ENCODE data around the gene EMCN.
"Not testable (repeated sequence)": the region's sequence is repeated elsewhere in the genome, so short reads cannot be mapped to it uniquely, and the experiment has no call there.

The EMCN gene

DNA sequence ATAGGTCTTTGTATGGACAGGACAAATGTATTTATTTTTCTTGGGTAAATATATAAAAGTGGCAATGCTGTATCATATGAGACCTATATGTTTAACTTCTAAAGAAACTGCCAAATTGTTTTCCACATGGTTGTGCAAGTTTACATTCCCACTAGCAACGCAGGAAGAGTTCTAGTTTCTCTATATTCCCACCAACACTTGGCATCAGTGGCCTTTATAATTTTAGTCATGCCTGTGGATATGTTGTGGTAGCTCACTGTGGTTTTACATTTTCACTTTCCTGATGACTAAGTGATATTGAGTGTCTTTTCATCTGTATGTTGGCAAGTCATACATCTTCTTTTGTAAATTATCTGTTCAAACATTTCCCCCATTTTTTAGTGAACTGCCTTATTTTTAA lies 126.0 kb downstream of the EMCN start:
- Histone ChIP-seq H3K4me2 (ENCODE audit: low read depth, low read length, poor library complexity, severe bottlenecking) (no peak overlapping the region), H3K4me3 (ENCODE audit: insufficient read depth, low read length, poor library complexity, severe bottlenecking) (no peak overlapping the region), H3K9me3 (ENCODE audit: insufficient read depth, low read length) (no peaks in the 10 kb centered on the region), H2AFZ (ENCODE audit: low read depth, low read length, severe bottlenecking) (no peak overlapping the region), H3F3A (ENCODE audit: insufficient read depth) (no peaks in the 10 kb centered on the region), H3K9me2 (replicated peaks; ENCODE audit: insufficient read depth, low read length) (no peaks in the 10 kb centered on the region), H3K27ac (ENCODE audit: low read depth, low read length) (no peak overlapping the region), H3K27me3 (ENCODE audit: low read length) (no peaks in the 10 kb centered on the region), H3K36me3 (ENCODE audit: low read length) (no peaks in the 10 kb centered on the region), H3K9ac (ENCODE audit: low read length) (no peak overlapping the region), H4K20me1 (ENCODE audit: low read depth, low read length) (no peaks in the 10 kb centered on the region), H3K79me2 (ENCODE audit: insufficient read depth, low read length) (no peaks in the 10 kb centered on the region)
- TF ChIP-seq, protein P1, sequence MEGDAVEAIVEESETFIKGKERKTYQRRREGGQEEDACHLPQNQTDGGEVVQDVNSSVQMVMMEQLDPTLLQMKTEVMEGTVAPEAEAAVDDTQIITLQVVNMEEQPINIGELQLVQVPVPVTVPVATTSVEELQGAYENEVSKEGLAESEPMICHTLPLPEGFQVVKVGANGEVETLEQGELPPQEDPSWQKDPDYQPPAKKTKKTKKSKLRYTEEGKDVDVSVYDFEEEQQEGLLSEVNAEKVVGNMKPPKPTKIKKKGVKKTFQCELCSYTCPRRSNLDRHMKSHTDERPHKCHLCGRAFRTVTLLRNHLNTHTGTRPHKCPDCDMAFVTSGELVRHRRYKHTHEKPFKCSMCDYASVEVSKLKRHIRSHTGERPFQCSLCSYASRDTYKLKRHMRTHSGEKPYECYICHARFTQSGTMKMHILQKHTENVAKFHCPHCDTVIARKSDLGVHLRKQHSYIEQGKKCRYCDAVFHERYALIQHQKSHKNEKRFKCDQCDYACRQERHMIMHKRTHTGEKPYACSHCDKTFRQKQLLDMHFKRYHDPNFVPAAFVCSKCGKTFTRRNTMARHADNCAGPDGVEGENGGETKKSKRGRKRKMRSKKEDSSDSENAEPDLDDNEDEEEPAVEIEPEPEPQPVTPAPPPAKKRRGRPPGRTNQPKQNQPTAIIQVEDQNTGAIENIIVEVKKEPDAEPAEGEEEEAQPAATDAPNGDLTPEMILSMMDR (IDR thresholded peaks at IDR 0.05; ENCODE audit: insufficient read depth, low read length, poor library complexity, severe bottlenecking) = no peak
- no peak for TF ChIP-seq EZH2phosphoT487 (conservative IDR thresholded peaks at IDR 0.05; ENCODE audit: low read length)

DNA sequence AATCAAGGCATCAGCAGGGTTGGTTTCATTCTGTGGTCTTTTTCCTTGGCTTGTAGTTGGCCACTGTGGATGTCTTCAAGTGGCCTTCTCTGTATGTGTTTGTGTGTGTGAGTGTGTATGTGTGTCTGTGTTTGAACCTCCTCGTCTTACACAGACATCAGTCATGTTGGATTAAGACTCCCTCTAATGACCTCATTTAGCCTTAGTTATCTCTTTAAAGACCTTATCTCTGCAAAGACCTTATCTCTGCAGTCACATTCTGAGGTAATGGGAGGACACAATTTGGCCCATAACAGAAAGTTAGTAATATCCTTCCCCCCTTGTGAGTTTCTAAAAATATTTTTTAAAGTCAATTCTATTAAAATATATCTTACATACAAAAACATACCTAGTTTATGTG lies 126.7 kb downstream of the EMCN start:
- TF ChIP-seq, protein P1 (IDR thresholded peaks at IDR 0.05; ENCODE audit: insufficient read depth, low read length, poor library complexity, severe bottlenecking) = no peak
- TF ChIP-seq EZH2phosphoT487 (conservative IDR thresholded peaks at IDR 0.05; ENCODE audit: low read length) = no peak
- Histone ChIP-seq H3K9me3 (ENCODE audit: insufficient read depth, low read length) (no peaks in the 10 kb centered on the region), H3F3A (ENCODE audit: insufficient read depth) (no peaks in the 10 kb centered on the region), H3K36me3 (ENCODE audit: low read length) (no peaks in the 10 kb centered on the region), H4K20me1 (ENCODE audit: low read depth, low read length) (no peaks in the 10 kb centered on the region), H3K9ac (ENCODE audit: low read length) (no peak overlapping the region), H2AFZ (ENCODE audit: low read depth, low read length, severe bottlenecking) (no peak overlapping the region), H3K79me2 (ENCODE audit: insufficient read depth, low read length) (no peaks in the 10 kb centered on the region), H3K4me2 (ENCODE audit: low read depth, low read length, poor library complexity, severe bottlenecking) (no peak overlapping the region), H3K9me2 (replicated peaks; ENCODE audit: insufficient read depth, low read length) (no peaks in the 10 kb centered on the region), H3K27me3 (ENCODE audit: low read length) (no peaks in the 10 kb centered on the region), H3K4me3 (ENCODE audit: insufficient read depth, low read length, poor library complexity, severe bottlenecking) (no peak overlapping the region), H3K27ac (ENCODE audit: low read depth, low read length) (no peak overlapping the region)

DNA sequence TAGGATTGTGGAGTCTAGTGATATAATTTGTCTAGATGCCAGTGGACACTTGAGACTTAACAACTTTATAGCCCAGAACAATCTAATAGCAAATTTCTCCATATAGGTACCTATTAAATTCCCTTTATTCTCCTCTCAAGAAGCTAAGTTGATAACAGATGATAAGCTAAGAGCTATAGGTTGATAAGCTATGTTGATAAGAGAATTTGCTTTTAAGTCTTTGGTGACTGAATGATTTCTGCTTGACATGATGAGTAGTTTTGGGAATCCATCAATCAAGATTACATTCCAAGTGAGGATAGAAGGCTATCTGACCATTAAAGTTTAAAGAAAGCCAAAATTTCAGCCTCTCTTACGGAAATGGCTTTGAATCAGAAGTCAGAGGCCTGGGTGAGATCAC lies 131.6 kb downstream of the EMCN start:
- Histone ChIP-seq H3K4me3 (ENCODE audit: insufficient read depth, low read length, poor library complexity, severe bottlenecking) (no peak overlapping the region), H3K27me3 (ENCODE audit: low read length) (no peaks in the 10 kb centered on the region), H4K20me1 (ENCODE audit: low read depth, low read length) (no peaks in the 10 kb centered on the region), H3F3A (ENCODE audit: insufficient read depth) (no peaks in the 10 kb centered on the region), H3K4me2 (ENCODE audit: low read depth, low read length, poor library complexity, severe bottlenecking) (no peak overlapping the region), H3K36me3 (ENCODE audit: low read length) (no peaks in the 10 kb centered on the region), H3K9me3 (ENCODE audit: insufficient read depth, low read length) (no peaks in the 10 kb centered on the region), H3K27ac (ENCODE audit: low read depth, low read length) (no peak overlapping the region), H3K79me2 (ENCODE audit: insufficient read depth, low read length) (no peaks in the 10 kb centered on the region), H2AFZ (ENCODE audit: low read depth, low read length, severe bottlenecking) (no peak overlapping the region), H3K9ac (ENCODE audit: low read length) (no peak overlapping the region), H3K9me2 (replicated peaks; ENCODE audit: insufficient read depth, low read length) (no peaks in the 10 kb centered on the region)
- TF ChIP-seq, protein P1 (IDR thresholded peaks at IDR 0.05; ENCODE audit: insufficient read depth, low read length, poor library complexity, severe bottlenecking) = no peak
- no peak for TF ChIP-seq EZH2phosphoT487 (conservative IDR thresholded peaks at IDR 0.05; ENCODE audit: low read length)

DNA sequence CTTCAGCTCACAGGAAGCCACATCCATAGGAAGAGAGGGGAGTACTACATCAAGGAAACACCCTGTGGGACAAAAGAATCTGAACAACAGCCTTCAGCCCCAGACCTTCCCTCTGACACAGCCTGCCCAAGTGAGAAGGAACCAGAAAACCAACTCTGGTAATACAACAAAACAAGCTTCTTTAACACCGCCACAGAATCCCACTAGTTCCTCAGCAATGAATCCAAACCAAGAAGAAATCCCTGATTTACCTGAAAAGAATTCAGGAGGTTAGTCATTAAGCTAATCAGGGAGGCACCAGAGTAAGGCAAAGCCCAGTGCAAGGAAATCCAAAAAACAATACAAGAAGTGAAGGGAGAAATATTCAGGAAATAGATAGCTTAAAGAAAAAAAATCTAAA lies 137.4 kb downstream of the EMCN start:
- not testable (repeated sequence) for H3K9me3 ChIP-seq (ENCODE audit: insufficient read depth, low read length); H3K27ac ChIP-seq (ENCODE audit: low read depth, low read length); H4K20me1 ChIP-seq (ENCODE audit: low read depth, low read length); H3F3A ChIP-seq (ENCODE audit: insufficient read depth); H2AFZ ChIP-seq (ENCODE audit: low read depth, low read length, severe bottlenecking); H3K79me2 ChIP-seq (ENCODE audit: insufficient read depth, low read length); H3K4me3 ChIP-seq (ENCODE audit: insufficient read depth, low read length, poor library complexity, severe bottlenecking); H3K9me2 ChIP-seq (replicated peaks; ENCODE audit: insufficient read depth, low read length); H3K27me3 ChIP-seq (ENCODE audit: low read length); H3K9ac ChIP-seq (ENCODE audit: low read length); H3K4me2 ChIP-seq (ENCODE audit: low read depth, low read length, poor library complexity, severe bottlenecking); H3K36me3 ChIP-seq (ENCODE audit: low read length)

Data from SU-DHL-6 (cell line).